ENCODE data around the gene TSPO. TPM values are rescaled to one million over a fixed set of nuclear protein-coding genes. Genes with fewer than 3 reads are reported as not detected.

The TSPO gene
- total RNA-seq, 3 donors from 2014 or later (not counting 1 experiment from before 2014, with no cell fraction given), result 52.1 to 81.7 (median 59.3) TPM

DNA sequence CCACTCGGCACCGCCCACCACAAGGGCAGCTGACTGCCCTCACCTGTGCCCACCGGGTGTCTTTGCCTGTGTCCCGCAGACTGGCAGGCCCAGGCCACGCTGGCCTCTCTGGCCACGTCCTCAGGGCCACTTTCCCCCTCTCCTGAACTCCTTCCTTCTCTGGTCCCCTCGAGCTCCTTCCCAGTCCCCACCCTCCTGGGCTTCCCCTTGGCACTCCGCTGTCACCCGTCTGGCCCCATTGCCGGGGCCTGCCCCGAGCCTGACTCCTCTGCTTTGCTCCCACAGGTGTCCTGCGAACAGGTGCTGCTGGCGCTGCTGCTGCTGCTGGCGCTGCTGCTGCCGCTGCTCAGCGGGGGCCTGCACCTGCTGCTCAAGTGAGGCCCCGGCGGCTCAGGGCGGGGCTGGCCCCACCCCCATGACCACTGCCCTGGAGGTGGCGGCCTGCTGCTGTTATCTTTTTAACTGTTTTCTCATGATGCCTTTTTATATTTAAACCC, 22.4 kb upstream of the TSPO start:
- Mint-ChIP-seq H3K27ac (no peak overlapping the region), H3K4me3 (no peak overlapping the region), H3K27me3 (ENCODE audit: low read depth in 2 of 2) (no peaks in the 10 kb centered on the region), H3K9me3 (no peaks in the 10 kb centered on the region), H3K36me3 (no peaks in the 10 kb centered on the region), H3K4me1 (peaks cover 0 to 12% of the 10 kb centered on the region in 2 donors)
- H3K36me3 ChIP-seq (ENCODE audit: control insufficient read depth, insufficient read depth, low read length), result peaks cover 7% of the 10 kb centered on the region
- peaks cover 20% of the 10 kb centered on the region for H3K4me1 ChIP-seq (ENCODE audit: control insufficient read depth, insufficient read depth, low read length)
- H3K27me3 ChIP-seq (ENCODE audit: control insufficient read depth, insufficient read depth, low read length), result peaks cover 2% of the 10 kb centered on the region
- TF ChIP-seq, protein P1, sequence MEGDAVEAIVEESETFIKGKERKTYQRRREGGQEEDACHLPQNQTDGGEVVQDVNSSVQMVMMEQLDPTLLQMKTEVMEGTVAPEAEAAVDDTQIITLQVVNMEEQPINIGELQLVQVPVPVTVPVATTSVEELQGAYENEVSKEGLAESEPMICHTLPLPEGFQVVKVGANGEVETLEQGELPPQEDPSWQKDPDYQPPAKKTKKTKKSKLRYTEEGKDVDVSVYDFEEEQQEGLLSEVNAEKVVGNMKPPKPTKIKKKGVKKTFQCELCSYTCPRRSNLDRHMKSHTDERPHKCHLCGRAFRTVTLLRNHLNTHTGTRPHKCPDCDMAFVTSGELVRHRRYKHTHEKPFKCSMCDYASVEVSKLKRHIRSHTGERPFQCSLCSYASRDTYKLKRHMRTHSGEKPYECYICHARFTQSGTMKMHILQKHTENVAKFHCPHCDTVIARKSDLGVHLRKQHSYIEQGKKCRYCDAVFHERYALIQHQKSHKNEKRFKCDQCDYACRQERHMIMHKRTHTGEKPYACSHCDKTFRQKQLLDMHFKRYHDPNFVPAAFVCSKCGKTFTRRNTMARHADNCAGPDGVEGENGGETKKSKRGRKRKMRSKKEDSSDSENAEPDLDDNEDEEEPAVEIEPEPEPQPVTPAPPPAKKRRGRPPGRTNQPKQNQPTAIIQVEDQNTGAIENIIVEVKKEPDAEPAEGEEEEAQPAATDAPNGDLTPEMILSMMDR (IDR thresholded peaks at IDR 0.05), result no peak
- H3K27ac ChIP-seq (ENCODE audit: low read length), result no peak overlapping the region
- no peaks in the 10 kb centered on the region for H3K9me3 ChIP-seq (ENCODE audit: control insufficient read depth, insufficient read depth, low read length)
- no peak overlapping the region for H3K4me3 ChIP-seq (ENCODE audit: low read length)
- 44% methylated on average over 20 of the region's 20 CpGs for WGBS (ENCODE audit: insufficient coverage)
- intact Hi-C loops (cut with micrococcal nuclease), result no loop called here
- ATAC-seq (no peak), DNase-seq (no peak)

DNA sequence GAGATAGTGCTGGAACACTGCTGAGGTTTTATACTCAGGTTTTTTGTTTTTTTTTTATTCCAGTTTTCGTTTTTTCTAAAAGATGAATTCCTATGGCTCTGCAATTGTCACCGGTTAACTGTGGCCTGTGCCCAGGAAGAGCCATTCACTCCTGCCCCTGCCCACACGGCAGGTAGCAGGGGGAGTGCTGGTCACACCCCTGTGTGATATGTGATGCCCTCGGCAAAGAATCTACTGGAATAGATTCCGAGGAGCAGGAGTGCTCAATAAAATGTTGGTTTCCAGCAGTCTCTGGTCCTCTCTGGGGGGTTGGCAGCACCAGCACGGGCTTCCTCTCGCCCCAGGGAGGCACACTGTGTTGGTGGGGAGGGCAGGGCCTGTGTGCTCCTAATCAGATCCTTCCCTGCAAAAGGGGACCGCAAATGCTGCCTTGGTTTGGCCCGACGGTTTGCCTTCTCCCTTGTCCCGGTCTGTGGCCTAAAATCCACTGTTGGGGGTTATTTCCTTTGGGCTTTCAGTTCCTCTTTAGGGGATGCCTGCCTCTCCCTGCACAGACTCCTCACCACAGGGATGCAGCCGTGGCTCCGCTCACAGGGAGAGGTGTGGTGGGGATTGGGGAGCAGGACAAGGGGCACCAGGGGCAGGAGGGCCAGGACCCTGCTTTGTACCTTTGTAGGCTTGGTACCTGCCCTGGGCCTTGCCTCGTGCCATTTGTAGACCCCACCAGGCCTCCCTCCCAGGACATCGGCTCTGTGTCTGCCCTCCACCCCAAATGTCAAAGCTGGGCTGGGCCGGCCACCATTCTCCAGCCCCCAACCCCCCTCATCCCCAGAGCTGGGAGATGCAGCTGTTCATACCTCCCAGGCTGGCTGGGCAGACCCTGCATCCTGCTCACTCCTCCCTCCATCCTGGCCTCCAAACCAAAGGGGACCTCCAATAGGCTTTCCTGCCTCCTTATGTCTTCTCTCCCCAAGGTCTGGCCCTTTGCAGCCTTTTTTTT, 21.6 kb upstream of the TSPO start:
- no peak overlapping the region for H3K4me3 Mint-ChIP-seq
- intact Hi-C loops (cut with micrococcal nuclease), result no loop called here
- H3K4me3 ChIP-seq (ENCODE audit: low read length), result no peak overlapping the region
- H3K27ac ChIP-seq (ENCODE audit: low read length), result no peak overlapping the region
- no peaks in the 10 kb centered on the region for H3K36me3 Mint-ChIP-seq
- peaks cover 7% of the 10 kb centered on the region for H3K36me3 ChIP-seq (ENCODE audit: control insufficient read depth, insufficient read depth, low read length)
- DNase-seq (no peak), ATAC-seq (no peak)
- peaks cover 20% of the 10 kb centered on the region for H3K4me1 ChIP-seq (ENCODE audit: control insufficient read depth, insufficient read depth, low read length)
- H3K9me3 ChIP-seq (ENCODE audit: control insufficient read depth, insufficient read depth, low read length), result no peaks in the 10 kb centered on the region
- TF ChIP-seq, protein P1 (IDR thresholded peaks at IDR 0.05), result no peak
- H3K27ac Mint-ChIP-seq, result no peak overlapping the region
- no peaks in the 10 kb centered on the region for H3K27me3 Mint-ChIP-seq (ENCODE audit: low read depth in 2 of 2)
- 55% methylated on average over 16 of the region's 16 CpGs for WGBS (ENCODE audit: insufficient coverage)
- H3K9me3 Mint-ChIP-seq, result no peaks in the 10 kb centered on the region
- peaks cover 2% of the 10 kb centered on the region for H3K27me3 ChIP-seq (ENCODE audit: control insufficient read depth, insufficient read depth, low read length)
- H3K4me1 Mint-ChIP-seq, result peaks cover 0 to 12% of the 10 kb centered on the region in 2 donors

DNA sequence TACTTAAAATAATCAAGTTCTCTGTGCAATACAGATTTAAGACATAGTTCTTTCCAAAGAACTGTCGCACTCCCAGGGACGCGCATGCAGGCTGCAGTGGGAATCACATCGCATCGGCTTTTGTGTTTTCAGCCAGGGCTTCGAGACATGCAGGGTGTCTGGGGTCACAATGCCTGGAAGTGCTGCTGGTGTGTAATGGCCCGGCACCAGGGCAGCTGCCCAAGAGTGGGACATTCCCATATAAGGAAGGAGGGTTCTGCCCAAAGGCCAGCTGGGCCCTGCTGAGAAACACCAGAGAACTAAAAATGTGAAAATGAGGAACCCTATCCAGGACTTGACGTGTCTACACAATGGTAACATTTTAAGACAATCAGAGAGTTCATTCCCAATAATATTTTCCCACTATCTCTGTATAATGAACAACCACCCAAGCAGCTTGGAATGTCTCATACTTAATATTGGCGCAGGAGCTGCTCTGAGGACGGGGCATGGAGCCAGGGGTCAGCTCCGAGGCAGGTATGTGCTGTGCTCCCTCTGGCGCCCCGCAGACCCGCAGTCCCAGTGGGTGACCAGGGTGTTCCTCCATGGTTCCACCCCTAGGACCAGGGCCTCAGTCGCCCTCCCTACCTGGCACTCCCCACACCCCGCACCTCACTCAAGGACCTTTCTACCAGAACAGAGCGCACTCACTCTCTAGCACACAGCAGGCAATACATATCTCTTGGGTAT, 19.4 kb upstream of the TSPO start:
- peaks cover 2% of the 10 kb centered on the region for H3K27me3 ChIP-seq (ENCODE audit: control insufficient read depth, insufficient read depth, low read length)
- H3K27ac ChIP-seq (ENCODE audit: low read length), result no peak overlapping the region
- WGBS (ENCODE audit: insufficient coverage), result 96% methylated on average over 17 of the region's 17 CpGs
- H3K27me3 Mint-ChIP-seq (ENCODE audit: low read depth in 2 of 2), result no peaks in the 10 kb centered on the region
- no peaks in the 10 kb centered on the region for H3K9me3 Mint-ChIP-seq
- no peak overlapping the region for H3K4me3 Mint-ChIP-seq
- ATAC-seq, result no peak
- peaks cover 20% of the 10 kb centered on the region for H3K4me1 ChIP-seq (ENCODE audit: control insufficient read depth, insufficient read depth, low read length)
- TF ChIP-seq, protein P1 (IDR thresholded peaks at IDR 0.05), result no peak
- H3K36me3 Mint-ChIP-seq, result no peaks in the 10 kb centered on the region
- peaks cover 15% of the 10 kb centered on the region for H3K36me3 ChIP-seq (ENCODE audit: control insufficient read depth, insufficient read depth, low read length)
- no peak overlapping the region for H3K27ac Mint-ChIP-seq
- H3K4me1 Mint-ChIP-seq, result peaks cover 0 to 12% of the 10 kb centered on the region in 2 donors
- no peak for DNase-seq
- no peak overlapping the region for H3K4me3 ChIP-seq (ENCODE audit: low read length)
- no peaks in the 10 kb centered on the region for H3K9me3 ChIP-seq (ENCODE audit: control insufficient read depth, insufficient read depth, low read length)
- intact Hi-C loops (cut with micrococcal nuclease), result no loop called here
